ENCODE measurements around the gene TRPM2. TPM values are rescaled to one million over a fixed set of nuclear protein-coding genes. Genes with fewer than 3 reads are reported as not detected.

The TRPM2 gene
- total and polyA plus RNA-seq, 2 of the 8 experiments (the other 6 are each of a cell fraction or from before 2014, with no cell fraction given), result 0.27 to 0.28 TPM

GRCh38 chr21:44428281-44428960 lies 75.0 kb downstream of the TRPM2 start (continued):
- TF ChIP-seq CHD7 (IDR thresholded peaks at IDR 0.05; ENCODE audit: insufficient replicate concordance, low read length) (no peak), TCF12 (IDR thresholded peaks at IDR 0.05; ENCODE audit: low read depth, low read length) (no peak), SP1 (IDR thresholded peaks at IDR 0.05; ENCODE audit: low read depth, low read length) (no peak; the same call in 1 of the 2 replicates), TAF1 (IDR thresholded peaks at IDR 0.05; ENCODE audit: low read depth, low read length) (no peak)

All from H1 (cell line).